ENCODE results near the gene MGARP.

MGARP gene

DNA sequence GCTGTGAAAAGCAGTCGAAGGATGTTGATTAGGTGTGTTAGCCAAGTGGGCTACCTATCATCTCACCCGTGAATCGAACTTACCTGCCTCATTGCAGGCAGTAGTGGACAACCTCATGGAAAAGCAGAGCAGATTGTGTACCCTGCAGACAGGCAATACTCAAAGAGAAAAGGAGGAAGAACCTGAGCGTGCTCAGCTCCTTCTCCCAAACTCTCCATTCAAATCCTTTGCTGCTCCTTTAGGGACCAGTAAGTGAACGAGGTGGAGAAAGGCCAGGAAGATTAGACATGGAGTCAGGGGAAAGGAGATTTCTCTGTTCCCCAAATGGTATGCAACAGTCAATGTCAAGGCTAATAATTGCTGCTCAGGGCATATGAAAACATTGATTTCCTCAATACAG is 57.8 kb downstream of the MGARP start:
- Histone ChIP-seq H3K79me2 (ENCODE audit: control insufficient read depth, insufficient read depth, low read length, unreplicated experiment) (no peaks in the 10 kb centered on the region), H3K36me3 (ENCODE audit: insufficient read depth, low read length) (no peaks in the 10 kb centered on the region), H3K27ac (ENCODE audit: low read depth, low read length) (no peak overlapping the region), H2AFZ (ENCODE audit: low read length, unreplicated experiment) (no peak overlapping the region), H3K27me3 (ENCODE audit: insufficient read depth, low read length) (no peaks in the 10 kb centered on the region), H3K4me1 (ENCODE audit: control insufficient read depth, insufficient read depth, low read length, unreplicated experiment) (peaks cover 8% of the 10 kb centered on the region), H3K4me3 (ENCODE audit: low read depth, low read length) (no peak overlapping the region)

DNA sequence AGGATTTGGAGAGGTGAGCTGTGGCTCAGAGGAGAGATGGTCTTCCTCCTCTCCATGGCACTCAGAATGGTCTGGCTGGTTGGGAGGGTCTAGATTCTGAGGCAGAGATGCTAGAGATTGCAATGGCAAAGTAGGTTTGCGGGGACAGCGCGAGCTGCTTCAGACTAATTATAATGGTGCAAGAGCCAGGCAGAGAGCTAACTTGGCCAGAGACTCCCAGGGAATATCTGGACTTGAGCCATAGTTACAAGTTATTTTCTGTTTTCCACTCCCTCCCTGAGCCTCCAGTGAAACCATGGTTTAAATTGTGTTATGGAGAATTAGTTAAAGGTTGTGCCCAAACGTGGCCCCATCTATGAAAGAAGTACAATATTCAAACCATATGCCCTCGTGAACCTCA is 58.3 kb downstream of the MGARP start:
- Histone ChIP-seq H3K27ac (ENCODE audit: low read depth, low read length) (no peak overlapping the region), H3K36me3 (ENCODE audit: insufficient read depth, low read length) (no peaks in the 10 kb centered on the region), H3K27me3 (ENCODE audit: insufficient read depth, low read length) (no peaks in the 10 kb centered on the region), H3K79me2 (ENCODE audit: control insufficient read depth, insufficient read depth, low read length, unreplicated experiment) (no peaks in the 10 kb centered on the region), H2AFZ (ENCODE audit: low read length, unreplicated experiment) (no peak overlapping the region), H3K4me3 (ENCODE audit: low read depth, low read length) (no peak overlapping the region), H3K4me1 (ENCODE audit: control insufficient read depth, insufficient read depth, low read length, unreplicated experiment) (peaks cover 8% of the 10 kb centered on the region)

DNA sequence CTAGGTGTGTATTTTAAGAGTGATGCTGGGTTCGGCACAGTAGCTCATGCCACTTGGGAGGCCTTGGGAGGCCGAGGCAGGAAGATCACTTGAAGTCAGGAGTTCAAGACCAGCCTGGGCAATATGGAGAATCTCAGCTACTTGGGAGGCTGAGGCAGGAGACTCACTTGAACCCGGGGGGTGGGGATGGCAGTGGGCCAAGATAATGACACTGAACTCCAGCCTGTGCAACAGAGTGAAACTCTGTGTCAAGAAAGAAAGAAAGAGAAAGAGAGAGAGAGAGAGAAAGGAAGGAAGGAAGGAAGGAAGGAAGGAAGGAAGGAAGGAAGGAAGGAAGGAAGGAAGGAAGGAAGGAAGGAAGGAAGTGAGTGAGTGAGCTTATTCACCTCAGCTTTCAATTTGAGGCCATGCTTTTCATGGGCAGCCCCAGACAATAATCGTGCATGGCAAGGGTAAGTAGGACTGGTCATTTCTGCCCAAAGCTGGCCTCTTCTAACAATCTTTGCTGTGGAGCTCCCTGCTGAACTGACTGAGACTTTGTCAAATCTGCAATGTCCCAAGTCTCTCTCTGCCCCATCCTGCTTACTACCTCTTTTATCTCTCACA is 60.5 kb downstream of the MGARP start:
- no peaks in the 10 kb centered on the region for H3K36me3 ChIP-seq (ENCODE audit: insufficient read depth, low read length)
- peaks cover 8% of the 10 kb centered on the region for H3K4me1 ChIP-seq (ENCODE audit: control insufficient read depth, insufficient read depth, low read length, unreplicated experiment)
- H3K79me2 ChIP-seq (ENCODE audit: control insufficient read depth, insufficient read depth, low read length, unreplicated experiment): no peaks in the 10 kb centered on the region
- H3K27ac ChIP-seq (ENCODE audit: low read depth, low read length): no peak overlapping the region
- no peaks in the 10 kb centered on the region for H3K27me3 ChIP-seq (ENCODE audit: insufficient read depth, low read length)
- H3K4me3 ChIP-seq (ENCODE audit: low read depth, low read length): no peak overlapping the region
- no peak overlapping the region for H2AFZ ChIP-seq (ENCODE audit: low read length, unreplicated experiment)

Measured in ACC112 (cell line).